Bronchial epithelial cell (primary cell): ENCODE data around the gene DDX28. TPM values are rescaled to one million over a fixed set of nuclear protein-coding genes. Genes with fewer than 3 reads are reported as not detected.

Experiments
- DNase-seq: peaks from one replicate; pipeline ENCODE4 v3.0.0-alpha.2; 2010; ENCODE audit warnings: low read depth
- FAIRE-seq: peaks from 2 replicates; lab custom pipeline; 2011; peaks lifted over from hg19 to GRCh38; lab: Jason Lieb, UNC
- H3K27me3 ChIP-seq: 2 replicates; pipeline ENCODE4 v1.5.1; 2011; ENCODE audit warnings: low read length; ENCODE audit not compliant: control insufficient read depth, insufficient read depth
- H3K36me3 ChIP-seq: 2 replicates; pipeline ENCODE4 v1.5.1; 2011; ENCODE audit warnings: low read length; ENCODE audit not compliant: control insufficient read depth, insufficient read depth
- H3K4me3 ChIP-seq: 2 replicates; pipeline ENCODE4 v1.5.1; 2011; ENCODE audit warnings: mild to moderate bottlenecking, low read depth, low read length, control low read depth
- CTCF ChIP-seq: IDR thresholded peaks from 2 replicates; pipeline ENCODE4 v1.5.1; 2011; ENCODE audit warnings: mild to moderate bottlenecking, moderate library complexity, low read length, control low read depth, inconsistent platforms; ENCODE audit not compliant: insufficient read depth, severe bottlenecking
- total RNA-seq: library from RNA; depleted of rRNA; stranded (reverse); fragments of >200 nt; gene quantifications from 2 replicates; pipeline ENCODE4 v1.2.1, GENCODE V29; 2014

DDX28 gene
- total RNA-seq, 1 donor from 2014 or later: 16.3 TPM

GRCh38 chr16:68069511-68070248 is 46.6 kb upstream of the DDX28 start:
- Histone ChIP-seq H3K36me3 (peaks cover 27% of the 10 kb centered on the region), H3K27me3 (no peaks in the 10 kb centered on the region), H3K4me3 (no peak overlapping the region)
- DNase-seq (no peak), FAIRE-seq (no peak)
- TF ChIP-seq CTCF: no peak

- DNase-seq (no peak), FAIRE-seq (no peak)
- Histone ChIP-seq H3K36me3 (peaks cover 22% of the 10 kb centered on the region), H3K4me3 (no peak overlapping the region), H3K27me3 (no peaks in the 10 kb centered on the region)
- TF ChIP-seq CTCF: no peak
Measured at GRCh38 chr16:68068926-68069325, 45.9 kb upstream of the DDX28 start.

- TF ChIP-seq CTCF: no peak
- H3K36me3 ChIP-seq: peaks cover 18% of the 10 kb centered on the region
- H3K4me3 ChIP-seq: no peak overlapping the region
- H3K27me3 ChIP-seq: no peaks in the 10 kb centered on the region
- DNase-seq (no peak), FAIRE-seq (no peak)
Measured at GRCh38 chr16:68066763-68067162, 43.7 kb upstream of the DDX28 start.

- TF ChIP-seq CTCF: no peak
- no peaks in the 10 kb centered on the region for H3K27me3 ChIP-seq
Measured at GRCh38 chr16:68065716-68066305, 42.8 kb upstream of the DDX28 start.

GRCh38 chr16:68064791-68065365 is 41.8 kb upstream of the DDX28 start:
- TF ChIP-seq CTCF: peak; percentile 85
- FAIRE-seq (no peak), DNase-seq (peak; percentile 71)
- Histone ChIP-seq H3K36me3 (peaks cover 17% of the 10 kb centered on the region), H3K27me3 (no peaks in the 10 kb centered on the region), H3K4me3 (no peak overlapping the region)

More at GRCh38 chr16:68065716-68066305, 42.8 kb upstream of the DDX28 start:
- DNase-seq (peak; percentile 18), FAIRE-seq (no peak)
- no peak overlapping the region for H3K4me3 ChIP-seq
- H3K36me3 ChIP-seq: peaks cover 19% of the 10 kb centered on the region
